Osteocyte (in vitro differentiated cells): Measurements from ENCODE around the gene TPI1. TPM values are rescaled to one million over a fixed set of nuclear protein-coding genes. Genes with fewer than 3 reads are reported as not detected.

Experiments
- DNase-seq: peaks from one replicate; pipeline ENCODE4 v3.0.0; 2021; ENCODE audit warnings: mixed read lengths; ENCODE audit not compliant: unreplicated experiment; ENCODE audit errors: extremely low spot score
- H3K27ac Mint-ChIP-seq: one replicate; pipeline ENCODE4 v1.8.0; 2021; ENCODE audit warnings: mild to moderate bottlenecking, mixed read lengths; ENCODE audit not compliant: unreplicated experiment
- H3K27me3 Mint-ChIP-seq: one replicate; pipeline ENCODE4 v1.8.0; 2021; ENCODE audit warnings: mixed read lengths; ENCODE audit not compliant: unreplicated experiment
- H3K36me3 Mint-ChIP-seq: one replicate; pipeline ENCODE4 v1.8.0; 2021; ENCODE audit warnings: mixed read lengths; ENCODE audit not compliant: unreplicated experiment
- H3K4me1 Mint-ChIP-seq: one replicate; pipeline ENCODE4 v1.8.0; 2021; ENCODE audit warnings: mixed read lengths; ENCODE audit not compliant: unreplicated experiment
- H3K4me3 Mint-ChIP-seq: one replicate; pipeline ENCODE4 v1.8.0; 2021; ENCODE audit warnings: mild to moderate bottlenecking, moderate library complexity, mixed read lengths; ENCODE audit not compliant: unreplicated experiment
- H3K9me3 Mint-ChIP-seq: one replicate; pipeline ENCODE4 v1.8.0; 2021; ENCODE audit warnings: mixed read lengths; ENCODE audit not compliant: unreplicated experiment
- total RNA-seq: library from RNA; stranded (reverse); gene quantifications from 2 replicates; pipeline ENCODE4 v1.2.1, GENCODE V29; 2021
- TF ChIP-seq, protein P1 (sequence below): fragments of 200-600 bp; sonication (generic); IDR thresholded peaks from 2 replicates; pipeline ENCODE4 v1.5.0; 2021; ENCODE audit warnings: antibody characterized with exemption, mild to moderate bottlenecking, moderate library complexity

Gene TPI1
- total RNA-seq, 1 donor from 2014 or later = 408 TPM

GRCh38 chr12:6823182-6824084 lies 43.9 kb upstream of the TPI1 start:
- no peaks in the 10 kb centered on the region for H3K27me3 Mint-ChIP-seq
- DNase-seq = no peak
- no peaks in the 10 kb centered on the region for H3K36me3 Mint-ChIP-seq
- H3K4me3 Mint-ChIP-seq = no peak overlapping the region
- H3K27ac Mint-ChIP-seq = no peak overlapping the region
- peaks cover 61% of the 10 kb centered on the region for H3K4me1 Mint-ChIP-seq
- TF ChIP-seq, protein P1, sequence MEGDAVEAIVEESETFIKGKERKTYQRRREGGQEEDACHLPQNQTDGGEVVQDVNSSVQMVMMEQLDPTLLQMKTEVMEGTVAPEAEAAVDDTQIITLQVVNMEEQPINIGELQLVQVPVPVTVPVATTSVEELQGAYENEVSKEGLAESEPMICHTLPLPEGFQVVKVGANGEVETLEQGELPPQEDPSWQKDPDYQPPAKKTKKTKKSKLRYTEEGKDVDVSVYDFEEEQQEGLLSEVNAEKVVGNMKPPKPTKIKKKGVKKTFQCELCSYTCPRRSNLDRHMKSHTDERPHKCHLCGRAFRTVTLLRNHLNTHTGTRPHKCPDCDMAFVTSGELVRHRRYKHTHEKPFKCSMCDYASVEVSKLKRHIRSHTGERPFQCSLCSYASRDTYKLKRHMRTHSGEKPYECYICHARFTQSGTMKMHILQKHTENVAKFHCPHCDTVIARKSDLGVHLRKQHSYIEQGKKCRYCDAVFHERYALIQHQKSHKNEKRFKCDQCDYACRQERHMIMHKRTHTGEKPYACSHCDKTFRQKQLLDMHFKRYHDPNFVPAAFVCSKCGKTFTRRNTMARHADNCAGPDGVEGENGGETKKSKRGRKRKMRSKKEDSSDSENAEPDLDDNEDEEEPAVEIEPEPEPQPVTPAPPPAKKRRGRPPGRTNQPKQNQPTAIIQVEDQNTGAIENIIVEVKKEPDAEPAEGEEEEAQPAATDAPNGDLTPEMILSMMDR = no peak
- H3K9me3 Mint-ChIP-seq = no peaks in the 10 kb centered on the region

GRCh38 chr12:6824085-6824775 lies 43.1 kb upstream of the TPI1 start:
- peaks cover 59% of the 10 kb centered on the region for H3K4me1 Mint-ChIP-seq
- TF ChIP-seq, protein P1 = no peak
- no peaks in the 10 kb centered on the region for H3K36me3 Mint-ChIP-seq
- H3K9me3 Mint-ChIP-seq = no peaks in the 10 kb centered on the region
- peak overlapping the region; percentile 23 for H3K27ac Mint-ChIP-seq
- DNase-seq = no peak
- no peak overlapping the region for H3K4me3 Mint-ChIP-seq
- no peaks in the 10 kb centered on the region for H3K27me3 Mint-ChIP-seq

GRCh38 chr12:6824901-6825381 lies 42.4 kb upstream of the TPI1 start:
- TF ChIP-seq, protein P1 = no peak
- H3K4me3 Mint-ChIP-seq = no peak overlapping the region
- H3K27me3 Mint-ChIP-seq = no peaks in the 10 kb centered on the region
- H3K9me3 Mint-ChIP-seq = no peaks in the 10 kb centered on the region
- no peak for DNase-seq
- peaks cover 57% of the 10 kb centered on the region for H3K4me1 Mint-ChIP-seq
- no peaks in the 10 kb centered on the region for H3K36me3 Mint-ChIP-seq
- H3K27ac Mint-ChIP-seq = peak overlapping the region; percentile 73

- H3K4me3 Mint-ChIP-seq = peak overlapping the region; percentile 41
- DNase-seq = peak; percentile 96
- no peaks in the 10 kb centered on the region for H3K36me3 Mint-ChIP-seq
- H3K27ac Mint-ChIP-seq = peak overlapping the region; percentile 73
- no peaks in the 10 kb centered on the region for H3K9me3 Mint-ChIP-seq
- H3K27me3 Mint-ChIP-seq = no peaks in the 10 kb centered on the region
- H3K4me1 Mint-ChIP-seq = peaks cover 54% of the 10 kb centered on the region
- TF ChIP-seq, protein P1 = peak; percentile 96
These were observed 41.8 kb upstream of the TPI1 start for GRCh38 chr12:6825398-6826124.
